Measurements from ENCODE around the gene MME.

DNA sequence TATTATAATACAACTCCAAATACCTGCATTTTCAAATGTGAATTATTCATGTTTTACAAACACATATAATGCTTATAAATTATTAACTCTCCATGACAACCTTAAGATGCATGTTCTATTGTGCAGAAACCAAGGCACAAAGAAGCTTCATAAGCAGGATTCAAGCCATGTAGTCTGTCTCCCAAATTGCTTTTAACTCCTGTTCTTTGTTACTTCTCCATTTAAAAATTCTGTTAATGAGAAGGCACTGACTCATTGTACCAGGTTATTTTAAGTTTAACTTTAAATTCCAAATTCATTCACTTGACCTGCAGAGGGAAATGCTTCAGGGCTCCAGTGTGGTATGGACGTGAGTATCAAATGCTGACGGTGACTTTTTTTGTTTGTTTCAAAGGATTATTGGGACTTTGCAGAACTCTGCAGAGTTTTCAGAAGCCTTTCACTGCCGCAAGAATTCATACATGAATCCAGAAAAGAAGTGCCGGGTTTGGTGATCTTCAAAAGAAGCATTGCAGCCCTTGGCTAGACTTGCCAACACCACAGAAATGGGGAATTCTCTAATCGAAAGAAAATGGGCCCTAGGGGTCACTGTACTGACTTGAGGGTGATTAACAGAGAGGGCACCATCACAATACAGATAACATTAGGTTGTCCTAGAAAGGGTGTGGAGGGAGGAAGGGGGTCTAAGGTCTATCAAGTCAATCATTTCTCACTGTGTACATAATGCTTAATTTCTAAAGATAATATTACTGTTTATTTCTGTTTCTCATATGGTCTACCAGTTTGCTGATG, 100.0 kb downstream of the MME start:
- no peak for TF ChIP-seq POLR2A (IDR thresholded peaks at IDR 0.05)
- TF ChIP-seq, protein P1, sequence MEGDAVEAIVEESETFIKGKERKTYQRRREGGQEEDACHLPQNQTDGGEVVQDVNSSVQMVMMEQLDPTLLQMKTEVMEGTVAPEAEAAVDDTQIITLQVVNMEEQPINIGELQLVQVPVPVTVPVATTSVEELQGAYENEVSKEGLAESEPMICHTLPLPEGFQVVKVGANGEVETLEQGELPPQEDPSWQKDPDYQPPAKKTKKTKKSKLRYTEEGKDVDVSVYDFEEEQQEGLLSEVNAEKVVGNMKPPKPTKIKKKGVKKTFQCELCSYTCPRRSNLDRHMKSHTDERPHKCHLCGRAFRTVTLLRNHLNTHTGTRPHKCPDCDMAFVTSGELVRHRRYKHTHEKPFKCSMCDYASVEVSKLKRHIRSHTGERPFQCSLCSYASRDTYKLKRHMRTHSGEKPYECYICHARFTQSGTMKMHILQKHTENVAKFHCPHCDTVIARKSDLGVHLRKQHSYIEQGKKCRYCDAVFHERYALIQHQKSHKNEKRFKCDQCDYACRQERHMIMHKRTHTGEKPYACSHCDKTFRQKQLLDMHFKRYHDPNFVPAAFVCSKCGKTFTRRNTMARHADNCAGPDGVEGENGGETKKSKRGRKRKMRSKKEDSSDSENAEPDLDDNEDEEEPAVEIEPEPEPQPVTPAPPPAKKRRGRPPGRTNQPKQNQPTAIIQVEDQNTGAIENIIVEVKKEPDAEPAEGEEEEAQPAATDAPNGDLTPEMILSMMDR (IDR thresholded peaks at IDR 0.05): no peak
